ENCODE results near the gene SMAD3.

Gene SMAD3

DNA sequence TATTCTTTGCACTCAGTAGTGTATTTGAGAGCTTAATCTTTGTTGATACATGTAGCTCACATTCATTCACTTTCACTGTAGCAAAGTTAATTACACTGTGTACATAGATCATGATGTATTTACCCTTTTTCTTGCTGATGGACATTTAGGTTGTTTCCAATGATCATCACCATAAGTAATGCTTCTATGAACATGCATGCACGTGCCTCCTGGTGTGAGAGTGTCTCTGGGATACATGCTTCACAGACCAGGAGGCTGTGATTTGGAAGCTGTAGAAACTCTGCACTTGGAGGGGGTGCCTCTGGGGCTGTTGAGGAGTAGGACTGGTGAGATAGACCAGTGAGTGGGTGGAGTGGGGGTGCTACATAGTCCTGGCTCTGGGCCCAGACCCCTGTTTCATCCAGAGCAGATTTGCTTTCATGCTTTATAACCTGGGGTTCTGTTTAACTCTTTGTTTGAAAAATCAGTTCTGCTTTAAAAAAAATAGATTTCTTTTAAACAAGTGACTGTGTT is 18.2 kb upstream of the SMAD3 start:
- no peak for TF ChIP-seq ZNF274 (IDR thresholded peaks at IDR 0.05; ENCODE audit: low read depth, low read length)
- no peak overlapping the region for H3K4me3 ChIP-seq (ENCODE audit: low read length)

DNA sequence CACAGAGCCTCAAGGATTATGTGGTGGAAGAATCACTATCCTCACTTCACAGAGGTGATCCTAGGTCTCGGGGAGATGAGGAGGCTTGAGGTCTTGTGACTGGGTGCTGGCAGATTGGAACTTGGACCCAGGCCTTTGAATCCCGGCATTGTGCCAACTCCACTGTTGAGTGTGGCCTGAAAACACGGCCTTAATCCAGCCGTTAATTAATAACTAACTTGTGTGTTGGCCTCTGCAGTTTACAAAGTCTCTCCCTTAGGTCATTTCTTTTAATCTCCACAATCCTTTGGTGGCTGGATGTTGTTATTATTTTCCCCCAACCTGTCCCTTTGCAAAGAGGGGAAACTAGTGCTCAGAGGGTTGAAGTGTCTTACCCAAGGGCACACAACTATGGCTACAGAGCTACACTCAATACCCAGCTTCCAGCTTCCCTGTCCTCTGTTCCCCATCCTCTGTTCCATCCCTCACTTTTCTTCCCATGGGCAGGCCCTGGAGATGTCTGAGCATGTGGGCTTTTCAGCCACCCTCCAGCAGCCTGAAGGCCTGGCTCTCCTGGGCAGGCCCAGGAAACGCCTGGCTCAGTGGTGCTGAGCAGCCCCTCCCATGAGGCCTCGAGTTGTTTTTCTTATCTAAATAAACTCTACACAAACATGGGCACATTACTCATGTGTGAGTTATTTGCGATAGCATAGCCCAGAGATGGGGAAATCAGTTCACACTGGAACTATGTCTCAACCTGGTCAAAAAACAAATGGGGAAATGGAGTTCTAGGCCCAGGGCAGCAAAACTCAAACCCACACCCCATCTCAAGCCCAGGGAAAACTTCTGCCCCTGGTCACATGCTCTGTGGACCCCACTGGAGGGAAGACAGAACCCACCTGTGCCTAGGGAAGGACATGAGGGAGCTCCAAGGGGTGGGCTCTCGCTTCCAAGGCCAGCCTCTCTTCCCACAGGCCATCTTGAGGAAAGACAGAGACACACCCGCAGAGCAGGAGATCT is 16.8 kb upstream of the SMAD3 start:
- H3K4me3 ChIP-seq (ENCODE audit: low read length), result no peak overlapping the region
- TF ChIP-seq ZNF274 (IDR thresholded peaks at IDR 0.05; ENCODE audit: low read depth, low read length), result no peak

DNA sequence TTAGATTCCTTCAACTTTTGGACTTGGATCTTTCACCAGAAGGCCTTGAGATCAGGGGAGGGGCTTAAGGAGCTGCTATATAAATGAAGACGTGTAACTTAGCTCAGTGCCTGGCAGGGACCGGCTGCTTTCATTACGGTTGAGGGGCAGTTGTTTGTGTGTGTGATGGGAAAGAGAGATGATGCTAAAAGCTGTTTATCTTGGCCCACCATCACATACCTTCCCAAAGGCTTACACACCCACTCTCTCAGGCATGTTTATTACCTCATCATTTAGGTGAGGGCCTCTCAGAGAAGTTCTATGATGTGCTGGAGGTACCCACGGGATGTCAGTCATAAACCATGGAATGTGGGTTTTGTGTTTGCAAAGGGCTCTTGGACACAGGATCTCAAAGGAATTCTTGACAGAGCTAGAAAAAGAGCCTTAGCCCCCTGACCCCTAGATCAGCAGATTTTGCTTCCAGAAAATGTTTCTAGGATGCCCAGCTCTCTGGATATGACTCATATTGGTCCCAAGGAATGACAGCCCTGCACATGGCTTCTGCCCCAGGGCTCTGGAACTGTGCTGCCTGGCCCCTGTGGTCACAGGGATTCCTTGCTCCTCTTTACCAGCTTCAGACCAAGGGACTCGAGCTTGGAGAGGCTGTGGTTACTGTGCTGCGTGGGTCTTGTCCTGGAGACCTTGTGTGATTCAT is 15.9 kb upstream of the SMAD3 start:
- TF ChIP-seq ZNF274 (IDR thresholded peaks at IDR 0.05; ENCODE audit: low read depth, low read length), result no peak
- no peak overlapping the region for H3K4me3 ChIP-seq (ENCODE audit: low read length)

DNA sequence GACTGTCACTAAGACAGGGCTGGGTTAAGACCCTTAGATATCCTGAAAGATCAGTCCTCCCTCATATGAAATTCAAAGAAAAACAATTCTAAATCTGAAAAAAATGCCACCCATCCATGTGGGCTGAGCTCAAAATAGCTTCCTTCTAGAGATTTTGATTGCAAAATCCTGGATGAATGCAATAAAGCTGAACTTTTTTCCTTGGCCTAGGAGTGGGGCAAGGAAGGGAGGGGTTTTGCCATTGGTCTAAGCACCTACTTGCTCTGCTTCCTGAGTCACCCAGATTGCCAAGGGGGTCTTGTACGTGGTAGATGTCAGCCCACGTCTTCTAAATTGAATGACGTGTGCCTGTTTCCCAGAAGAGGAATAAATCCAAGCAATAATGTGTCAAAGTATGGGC is 15.3 kb upstream of the SMAD3 start:
- TF ChIP-seq ZNF274 (IDR thresholded peaks at IDR 0.05; ENCODE audit: low read depth, low read length), result no peak
- no peak overlapping the region; the same call in 1 of the 2 replicates for H3K4me3 ChIP-seq (ENCODE audit: low read length)

DNA sequence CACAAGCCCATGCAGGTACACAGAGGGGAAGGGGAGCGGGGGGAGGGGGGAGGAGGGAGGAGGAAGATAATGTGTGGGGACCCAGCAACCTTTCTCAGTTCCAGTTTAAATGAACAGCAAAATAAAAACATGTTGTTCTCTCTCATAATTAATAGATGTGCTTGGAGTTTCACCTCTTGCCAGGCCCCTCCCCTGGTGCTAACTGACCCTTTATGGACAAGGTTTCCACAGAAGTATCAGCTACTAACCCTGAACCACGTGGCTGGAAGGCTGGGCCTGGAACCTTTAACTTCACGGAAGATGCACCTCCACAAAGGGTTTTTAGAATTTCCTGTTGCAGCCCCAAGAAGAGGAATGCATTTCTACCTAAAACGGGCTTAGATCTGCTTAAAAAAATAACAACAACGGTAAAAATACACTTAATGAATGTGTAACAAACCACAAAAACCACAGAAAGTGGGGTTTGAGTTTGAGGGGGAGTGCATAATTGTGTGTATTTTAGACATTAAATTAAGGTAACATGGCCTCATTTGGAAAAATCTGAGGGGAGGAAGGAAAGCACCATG is 14.8 kb upstream of the SMAD3 start:
- H3K4me3 ChIP-seq (ENCODE audit: low read length), result no peak overlapping the region
- TF ChIP-seq ZNF274 (IDR thresholded peaks at IDR 0.05; ENCODE audit: low read depth, low read length), result no peak

DNA sequence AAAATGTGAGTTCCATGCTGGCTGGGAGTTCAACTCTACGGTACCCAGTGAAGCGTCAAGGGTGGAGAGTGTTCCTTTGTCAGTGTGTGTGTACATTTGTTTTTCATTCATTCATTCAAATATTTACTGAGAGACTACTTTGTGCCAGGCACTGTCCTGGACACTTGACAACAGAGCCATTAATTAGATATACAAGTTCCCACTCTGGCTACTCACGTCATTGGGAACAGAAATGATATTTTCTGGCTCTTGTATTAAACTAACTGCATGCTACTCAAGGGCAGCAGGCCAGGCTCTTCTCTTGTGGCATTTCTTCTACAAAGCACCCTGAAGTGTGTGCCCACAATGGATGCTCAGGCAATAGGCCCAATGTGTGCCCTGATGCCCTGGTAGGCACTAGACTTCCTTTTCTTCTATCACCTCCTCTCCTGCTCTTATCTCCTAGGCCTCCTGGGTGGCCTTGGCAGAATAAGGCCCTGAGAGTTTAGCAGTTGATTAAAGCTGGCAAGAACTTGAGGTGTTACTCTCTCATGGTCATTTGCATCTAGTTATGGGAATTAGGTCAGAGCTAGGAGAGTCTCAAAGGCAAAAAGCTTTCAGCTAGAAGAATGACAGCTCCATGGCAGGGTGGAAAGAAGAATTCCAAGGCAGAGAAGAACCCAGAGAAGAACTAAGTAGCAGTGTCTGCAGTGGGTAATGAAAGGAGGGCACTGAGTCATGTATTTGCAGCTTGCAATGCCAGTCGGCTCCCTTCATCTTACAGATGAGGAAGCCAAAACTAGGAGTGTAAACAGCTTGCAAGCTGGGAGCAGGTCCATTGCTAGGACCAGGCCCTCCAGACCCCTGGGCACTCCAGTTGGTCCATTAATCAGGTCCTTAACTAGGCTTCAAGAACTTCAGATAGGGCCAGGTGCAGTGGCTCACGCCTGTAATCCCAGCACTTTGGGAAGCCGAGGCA is 14.0 kb upstream of the SMAD3 start:
- TF ChIP-seq ZNF274 (IDR thresholded peaks at IDR 0.05; ENCODE audit: low read depth, low read length), result no peak
- H3K4me3 ChIP-seq (ENCODE audit: low read length), result no peak overlapping the region

DNA sequence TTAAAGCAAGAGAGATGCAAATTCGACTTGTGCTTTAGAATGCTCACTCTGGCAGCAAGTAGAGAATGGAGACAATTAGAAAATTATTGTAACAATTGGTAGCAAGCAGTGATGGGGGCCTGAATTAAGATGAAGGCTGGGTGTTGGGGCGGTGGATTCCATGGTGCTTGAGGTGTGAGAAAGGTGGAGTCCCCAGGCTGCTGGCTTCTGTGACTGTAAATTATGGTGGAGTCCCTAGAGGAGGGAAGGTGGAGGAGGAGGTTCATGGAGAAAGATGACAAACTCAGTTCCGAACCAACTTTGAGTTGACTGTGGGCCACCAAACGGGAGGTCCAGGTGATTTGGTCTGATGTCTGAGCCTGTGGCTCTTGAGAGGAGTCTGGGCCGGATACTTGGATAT is 10.7 kb upstream of the SMAD3 start:
- no peak for TF ChIP-seq ZNF274 (IDR thresholded peaks at IDR 0.05; ENCODE audit: low read depth, low read length)
- no peak overlapping the region for H3K4me3 ChIP-seq (ENCODE audit: low read length)

DNA sequence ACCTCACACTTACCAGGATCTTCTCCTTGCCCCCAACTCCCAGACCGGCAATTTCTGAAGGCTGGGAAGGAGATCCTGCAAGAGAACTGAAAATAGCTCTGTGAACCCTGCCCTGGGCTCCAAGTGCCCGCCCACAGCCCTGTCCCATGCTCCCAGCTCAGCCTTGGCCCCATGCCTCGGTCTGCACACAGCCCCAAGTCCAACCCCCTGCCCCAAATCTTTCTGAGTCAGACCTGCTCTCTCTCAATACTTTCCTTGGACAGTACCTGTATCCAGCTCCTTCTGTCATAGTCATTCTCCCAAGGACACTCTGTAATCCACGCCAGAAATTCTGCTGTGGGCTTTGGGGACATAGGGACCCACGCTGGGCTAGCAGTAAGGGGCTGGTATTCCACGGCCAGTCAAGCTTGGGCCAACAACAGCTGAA is 6.3 kb upstream of the SMAD3 start:
- no peak overlapping the region for H3K4me3 ChIP-seq (ENCODE audit: low read length)
- TF ChIP-seq ZNF274 (IDR thresholded peaks at IDR 0.05; ENCODE audit: low read depth, low read length), result no peak

DNA sequence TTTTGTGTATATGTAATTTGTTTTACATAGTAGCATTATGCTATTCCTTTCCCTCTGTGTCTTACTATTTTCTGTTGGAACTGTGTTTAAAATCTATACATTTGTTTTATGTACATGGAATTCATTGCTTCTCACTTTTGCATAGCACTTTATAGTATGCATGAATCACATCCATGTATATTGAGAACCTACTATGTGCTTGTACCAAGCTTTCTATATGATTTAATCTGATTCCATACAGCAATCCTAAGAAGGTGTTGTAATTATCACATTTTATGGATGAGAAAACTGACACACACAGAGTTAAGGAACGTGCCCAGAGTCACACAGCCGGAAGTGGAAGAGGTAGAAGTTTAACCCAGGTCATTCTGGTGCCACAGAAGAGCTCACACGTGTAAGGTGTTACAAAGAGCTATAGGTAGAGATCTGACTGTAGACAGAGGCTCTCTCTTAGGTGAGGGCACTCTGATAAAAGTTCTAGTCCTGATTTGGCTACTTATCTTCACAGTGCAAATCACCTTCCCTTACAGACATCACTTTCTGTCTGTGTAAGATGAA is 3.5 kb upstream of the SMAD3 start:
- TF ChIP-seq ZNF274 (IDR thresholded peaks at IDR 0.05; ENCODE audit: low read depth, low read length), result no peak
- H3K4me3 ChIP-seq (ENCODE audit: low read length), result no peak overlapping the region

DNA sequence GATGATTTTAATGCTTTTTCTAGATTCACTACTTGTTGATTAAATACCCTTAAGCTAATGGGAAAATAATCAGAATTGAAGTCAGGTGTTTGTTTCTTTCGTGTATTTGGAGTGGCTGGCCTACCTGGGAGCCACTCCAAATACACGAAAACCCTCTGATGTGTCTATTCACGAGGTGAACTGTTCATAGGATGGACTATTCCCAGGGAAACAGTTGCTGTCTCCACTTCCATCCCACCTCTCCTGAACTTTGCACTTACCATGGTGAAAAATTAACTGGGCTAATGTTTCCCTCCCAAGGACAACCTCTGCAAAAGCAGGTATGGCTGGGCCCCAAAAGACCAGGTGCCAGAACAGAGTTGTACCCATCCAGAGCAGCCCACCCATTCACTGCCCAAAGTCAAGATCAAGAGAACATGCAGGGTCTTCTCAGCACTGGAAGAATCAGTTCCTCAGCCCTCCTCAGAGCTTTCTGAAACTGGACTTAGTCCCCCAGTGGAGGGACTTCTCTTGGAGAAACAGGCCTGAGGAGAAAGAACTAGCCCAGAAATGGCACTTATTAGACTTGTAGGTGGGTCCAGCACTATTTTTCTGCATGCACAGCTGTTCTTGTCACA is 2.9 kb upstream of the SMAD3 start:
- no peak overlapping the region for H3K4me3 ChIP-seq (ENCODE audit: low read length)
- TF ChIP-seq ZNF274 (IDR thresholded peaks at IDR 0.05; ENCODE audit: low read depth, low read length), result no peak

DNA sequence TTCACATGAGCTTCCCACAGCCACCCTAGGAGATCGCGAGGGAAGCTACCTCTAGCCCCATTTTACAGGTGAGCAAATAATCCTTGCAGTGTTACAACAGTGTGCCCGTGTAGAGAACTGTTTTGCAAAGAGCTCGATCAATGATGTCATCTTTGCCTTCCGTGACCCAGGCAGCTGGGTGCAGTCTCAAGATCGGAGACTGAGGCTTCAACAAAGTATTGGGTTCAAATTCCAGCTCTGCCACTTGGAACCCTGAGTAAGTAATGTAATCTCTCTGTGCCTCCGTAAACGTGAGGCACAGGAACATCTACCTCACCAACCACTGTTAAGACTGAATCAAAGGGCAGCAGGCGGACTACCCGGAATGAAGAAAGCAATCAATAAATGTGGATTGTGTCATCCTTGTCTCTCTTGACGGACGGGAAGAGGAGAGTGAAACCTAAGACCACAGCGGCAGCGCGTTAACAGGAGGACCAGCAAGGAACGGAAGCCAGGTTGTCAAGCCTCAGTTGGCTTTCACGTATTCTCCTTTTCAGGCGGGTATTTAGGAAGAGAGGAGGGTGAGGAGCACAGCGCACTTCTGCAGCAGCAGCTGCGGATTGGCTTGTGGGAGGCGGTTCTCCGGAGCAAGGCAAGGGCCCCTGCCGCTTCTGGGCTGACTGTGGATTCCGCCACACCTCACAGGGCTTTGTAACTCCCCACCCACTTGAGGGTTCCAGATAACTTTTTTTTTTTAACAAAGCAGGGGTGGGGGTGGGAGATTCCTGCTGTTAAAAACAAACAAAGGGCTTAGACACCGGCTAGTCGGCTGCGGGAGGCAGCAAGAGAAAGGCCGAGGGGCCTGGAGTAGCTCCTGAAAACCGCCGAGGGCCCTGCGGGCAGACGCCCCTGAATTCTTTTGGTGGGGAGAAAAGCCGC is 1.5 kb upstream of the SMAD3 start:
- TF ChIP-seq ZNF274 (IDR thresholded peaks at IDR 0.05; ENCODE audit: low read depth, low read length), result no peak
- no peak overlapping the region for H3K4me3 ChIP-seq (ENCODE audit: low read length)

All from GM08714 (cell line).